ENCODE results near the gene TRPV2.

DNA sequence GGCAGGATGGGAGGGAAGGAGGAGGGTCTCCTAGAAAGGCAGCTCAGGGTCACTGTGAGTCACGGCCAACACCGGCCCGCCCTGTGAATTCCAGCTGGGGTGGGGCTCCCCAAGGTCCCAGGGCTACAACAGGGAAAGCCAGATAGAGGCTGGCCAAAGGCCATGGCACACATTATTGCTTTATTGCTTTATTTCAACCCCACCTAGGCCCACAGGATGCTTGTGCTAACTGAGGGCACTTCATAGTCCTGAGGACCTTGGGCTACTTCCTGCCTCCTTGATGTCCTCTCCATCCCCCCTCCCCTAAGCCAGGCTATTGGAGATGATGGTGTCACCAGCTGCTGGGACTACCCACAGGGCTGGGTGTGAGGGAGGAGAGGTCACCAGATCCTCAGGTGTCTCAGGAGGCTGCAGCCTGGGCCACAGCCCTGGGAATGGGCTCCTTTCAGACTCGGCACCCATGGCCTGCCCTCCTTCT is 50.5 kb downstream of the TRPV2 start:
- no peak for TF ChIP-seq POLR2A (IDR thresholded peaks at IDR 0.05)
- TF ChIP-seq EP300 (IDR thresholded peaks at IDR 0.05): no peak
